IMR-90 (cell line): ENCODE measurements around the gene DGKQ. TPM values are rescaled to one million over a fixed set of nuclear protein-coding genes. Genes with fewer than 3 reads are reported as not detected.

Source experiments
- ATAC-seq: fragments of 200-7000 bp; cut with Tn5 transposase; 2 replicates; pipeline ENCODE4 v1.9.1; 2020; ENCODE audit warnings: low read depth, mild to moderate bottlenecking, moderate library complexity
- BruUV-seq: library from RNA; stranded (reverse); fragments of 400-500 nt; replicated peaks from 2 replicates; lab custom pipeline; 2021; lab: Mats Ljungman, UMichigan
- CTCF ChIA-PET: fragments of 300-600 bp; formaldehyde crosslinking; extraction: SDS; loops from one replicate; lab custom pipeline; 2021; ENCODE audit warnings: antibody characterized with exemption; lab: Yijun Ruan, JAX
- POLR2A ChIA-PET: fragments of 300-600 bp; sonication (Branson Sonifier 250); formaldehyde crosslinking; loops from one replicate; lab custom pipeline; 2022; ENCODE audit warnings: antibody characterized with exemption; ENCODE audit not compliant: unreplicated experiment; lab: Charles Lee
- DNase-seq: peaks from one replicate; pipeline ENCODE4 v3.0.0; 2013
- H2AFZ ChIP-seq: replicated peaks from 2 replicates; pipeline ENCODE3; 2013; ENCODE audit warnings: low read length, mild to moderate bottlenecking; ENCODE audit not compliant: poor library complexity
- H2AK5ac ChIP-seq: 2 replicates; pipeline ENCODE4 v1.6.1; 2013; ENCODE audit warnings: low read depth, low read length, inconsistent platforms
- H2AK9ac ChIP-seq: replicated peaks from 2 replicates; pipeline ENCODE3; 2013; ENCODE audit warnings: mild to moderate bottlenecking, low read depth, low read length, moderate library complexity; ENCODE audit not compliant: poor library complexity
- H2BK120ac ChIP-seq: 2 replicates; pipeline ENCODE4 v1.6.1; 2013; ENCODE audit warnings: low read depth, low read length, inconsistent platforms
- H2BK15ac ChIP-seq: 3 replicates; pipeline ENCODE4 v1.6.1; 2013; ENCODE audit warnings: low read depth, low read length, inconsistent platforms
- H2BK20ac ChIP-seq: 2 replicates; pipeline ENCODE4 v1.6.1; 2013; ENCODE audit warnings: low read depth, mild to moderate bottlenecking, inconsistent platforms, low read length, moderate library complexity
- H2BK5ac ChIP-seq: 2 replicates; pipeline ENCODE4 v1.6.1; 2013; ENCODE audit warnings: mild to moderate bottlenecking, low read depth, low read length, inconsistent platforms; ENCODE audit not compliant: poor library complexity, severe bottlenecking
- H3K14ac ChIP-seq: replicated peaks from 2 replicates; pipeline ENCODE4 v1.6.1; 2013; ENCODE audit warnings: low read depth, low read length, inconsistent platforms
- H3K18ac ChIP-seq: 2 replicates; pipeline ENCODE4 v1.6.1; 2013; ENCODE audit warnings: low read depth, low read length, control low read depth
- H3K23ac ChIP-seq: 2 replicates; pipeline ENCODE4 v1.6.1; 2013; ENCODE audit warnings: low read depth, low read length, inconsistent platforms
- H3K27ac ChIP-seq: 2 replicates; pipeline ENCODE4 v1.5.1; 2013; ENCODE audit warnings: mild to moderate bottlenecking, control low read depth, low read length; ENCODE audit not compliant: insufficient read depth
- H3K27me3 ChIP-seq: 2 replicates; pipeline ENCODE4 v1.6.1; 2013; ENCODE audit warnings: low read length; ENCODE audit not compliant: control insufficient read depth, insufficient read depth
- H3K36me3 ChIP-seq: 2 replicates; pipeline ENCODE4 v1.6.1; 2013; ENCODE audit warnings: low read length, mixed read lengths; ENCODE audit not compliant: control insufficient read depth, insufficient read depth
- H3K4ac ChIP-seq: 2 replicates; pipeline ENCODE4 v1.6.1; 2013; ENCODE audit warnings: low read depth, low read length, inconsistent platforms
- H3K4me1 ChIP-seq: 2 replicates; pipeline ENCODE4 v1.6.1; 2013; ENCODE audit warnings: low read length, mixed read lengths; ENCODE audit not compliant: control insufficient read depth, insufficient read depth
- H3K4me2 ChIP-seq: 2 replicates; pipeline ENCODE4 v1.6.1; 2013; ENCODE audit warnings: low read depth, mild to moderate bottlenecking, control low read depth, low read length, moderate library complexity
- H3K4me3 ChIP-seq: 2 replicates; pipeline ENCODE4 v1.5.1; 2013; ENCODE audit warnings: low read depth, mild to moderate bottlenecking, control low read depth, low read length, moderate library complexity; ENCODE audit not compliant: insufficient read depth
- H3K56ac ChIP-seq: 2 replicates; pipeline ENCODE4 v1.6.1; 2013; ENCODE audit warnings: low read length, inconsistent platforms; ENCODE audit not compliant: insufficient read depth; ENCODE audit errors: extremely low read depth
- H3K79me1 ChIP-seq, 2 experiments: 2 replicates each; pipeline ENCODE4 v1.6.1; 2013; ENCODE audit warnings: low read length in 2 of 2, inconsistent platforms in 1 of 2, low read depth in 1 of 2
- H3K9ac ChIP-seq: 2 replicates; pipeline ENCODE4 v1.6.1; 2013; ENCODE audit warnings: low read depth, low read length, control low read depth
- H3K9me1 ChIP-seq: 2 replicates; pipeline ENCODE4 v1.6.1; 2013; ENCODE audit warnings: low read length, inconsistent platforms; ENCODE audit not compliant: insufficient read depth
- H3K9me3 ChIP-seq: 2 replicates; pipeline ENCODE4 v1.6.1; 2013; ENCODE audit warnings: low read length; ENCODE audit not compliant: control insufficient read depth, insufficient read depth
- H4K20me1 ChIP-seq: 2 replicates; pipeline ENCODE4 v1.6.1; 2013; ENCODE audit warnings: low read length, inconsistent platforms; ENCODE audit not compliant: insufficient read depth
- H4K5ac ChIP-seq: 2 replicates; pipeline ENCODE4 v1.6.1; 2013; ENCODE audit warnings: mild to moderate bottlenecking, low read depth, low read length, control low read depth
- H4K8ac ChIP-seq, 2 experiments: 2 replicates each; pipeline ENCODE4 v1.6.1; 2013; ENCODE audit warnings: low read depth in 2 of 2, low read length in 2 of 2, control low read depth in 1 of 2, inconsistent platforms in 1 of 2
- H4K91ac ChIP-seq: 2 replicates; pipeline ENCODE4 v1.6.1; 2013; ENCODE audit warnings: low read depth, low read length, inconsistent platforms; ENCODE audit not compliant: insufficient read depth
- POLR2A ChIP-seq: IDR thresholded peaks from 2 replicates; pipeline ENCODE4 v1.6.1; 2012; ENCODE audit warnings: mild to moderate bottlenecking, low read depth, low read length
- RFX5 ChIP-seq: IDR thresholded peaks from 2 replicates; pipeline ENCODE4 v1.8.0; 2012; ENCODE audit warnings: low read depth, mild to moderate bottlenecking, low read length, moderate library complexity
- WGBS, 2 experiments: methylation state at CpG; one replicate each; pipeline versions ENCODE4 v1.1.5 to v1.1.7; 2013; ENCODE audit warnings: missing lambda C conversion rate in 2 of 2; ENCODE audit not compliant: insufficient read length in 1 of 2; ENCODE audit errors: extremely low coverage in 2 of 2; 5-methylcytosine and 5-hydroxymethylcytosine counted together
- dilution Hi-C: fragments of 300-500 bp; cut with HindIII; formaldehyde crosslinking; loops from one replicate; pipeline ENCODE4 v1.14.3; 2018; ENCODE audit warnings: low sequenced_read_pairs; ENCODE audit not compliant: unreplicated experiment
- in situ Hi-C: fragments of 300-500 bp; cut with MboI; formaldehyde crosslinking; loops from 3 replicates; pipeline ENCODE4 v1.14.3; 2019; ENCODE audit warnings: low sequenced_read_pairs, inconsistent platforms, mixed read lengths
- intact Hi-C: fragments of 100-400 bp; cut with micrococcal nuclease; formaldehyde crosslinking; loops from 2 replicates; pipeline ENCODE4 v1.10.0; 2022
- polyA plus RNA-seq, 3 experiments: library from polyadenylated mRNA; depleted of rRNA; stranded (reverse); fragments of >200 nt; gene quantifications; 2 replicates each; pipeline ENCODE4 v1.2.3, GENCODE V29; 2012; ENCODE audit warnings: low replicate concordance in 1 of 3
- total RNA-seq: library from RNA; depleted of rRNA; stranded (reverse); fragments of >200 nt; gene quantifications from 2 replicates; pipeline ENCODE4 v1.2.3, GENCODE V29; 2012

DGKQ gene
- total and polyA plus RNA-seq, 2 of the 4 experiments (the other 2 are of a cell fraction): 4.3 to 15.6 TPM

- Histone ChIP-seq H3K36me3 (peaks cover 5% of the 10 kb centered on the region; the same call in 1 of the 2 replicates), H4K91ac (no peak within 1 kb of the TSS), H3K4me1 (peaks cover 13% of the 10 kb centered on the region), H3K23ac (no peak within 1 kb of the TSS; the same call in 1 of the 2 replicates), H3K9me1 (peaks cover 4% of the 10 kb centered on the region; the same call in 1 of the 2 replicates), H2AK5ac (peak within 1 kb of the TSS; percentile 78; the same call in 1 of the 2 replicates), H3K14ac (0 out of 2 replicates have a peak within 1 kb of the TSS, but pooled peaks have one; percentile 60), H2BK20ac (no peak within 1 kb of the TSS), H2BK15ac (no peak within 1 kb of the TSS), H2BK120ac (no peak within 1 kb of the TSS), H3K9me3 (peaks cover 3% of the 10 kb centered on the region), H3K27ac (no peak within 1 kb of the TSS; the same call in 1 of the 2 replicates), H3K4me3 (peak within 1 kb of the TSS; percentile 50), H4K20me1 (peaks cover 23% of the 10 kb centered on the region), H2AFZ (peak within 1 kb of the TSS; percentile 92), H4K5ac (no peak within 1 kb of the TSS), H2BK5ac (no peak within 1 kb of the TSS), H3K18ac (no peak within 1 kb of the TSS), H2AK9ac (peak within 1 kb of the TSS; percentile 91), H4K8ac (no peak within 1 kb of the TSS), H3K56ac (no peak within 1 kb of the TSS; the same call in 1 of the 2 replicates), H3K4ac (no peak within 1 kb of the TSS), H3K9ac (peak within 1 kb of the TSS; percentile 72), H3K79me1 (peaks cover 0 to 4% of the 10 kb centered on the region in 2 experiments; a peak in 1 of 4 replicates), H3K27me3 (peaks cover 22% of the 10 kb centered on the region), H3K4me2 (peak within 1 kb of the TSS; percentile 99)
- dilution Hi-C loops (no loop called here), in situ Hi-C loops (no loop called here), intact Hi-C loops (loop anchor here (5.0 kb wide), 2 partner anchors 121 to 336 kb away; partner anchors contain the start of gene UVSSA)
- 1% methylated on average over 38 of the region's 89 CpGs; no CpG with 5 or more reads in 1 of the 2 experiments for WGBS, 2 experiments
- DNase-seq: peak; percentile 77
- no peak for TF ChIP-seq RFX5
- TF ChIP-seq POLR2A: peak; percentile 62; the same call in 1 of the 2 replicates
- peak; percentile 76 for ATAC-seq
- POLR2A ChIA-PET: no interaction called here
- no TSS peak for BruUV-seq
- CTCF ChIA-PET: no interaction called here
Observed at GRCh38 chr4:1011022-1011665, 37.8 kb upstream of the DGKQ start, which contains the start of gene FGFRL1. Gene FGFRL1 (plus strand): TSS chr4:1011626. CDS start chr4:1012486, 860 bp downstream.
